HepG2 (cell line): Measurements from ENCODE around the gene TMPO. TPM values are rescaled to one million over a fixed set of nuclear protein-coding genes. Genes with fewer than 3 reads are reported as not detected.

Experiments used
- ATAC-seq: fragments of 200-7000 bp; cut with Tn5 transposase; 3 replicates; pipeline ENCODE4 v1.9.1; 2020; ENCODE audit warnings: mild to moderate bottlenecking, moderate library complexity
- Bru-seq: library from RNA; stranded (reverse); fragments of 400-500 nt; gene quantifications from one replicate; lab custom pipeline; 2021; lab: Mats Ljungman, UMichigan
- BruChase-seq, 2 experiments: library from RNA; stranded (reverse); fragments of 400-500 nt; gene quantifications; one replicate each; lab custom pipeline; 2021; lab: Mats Ljungman, UMichigan
- BruUV-seq: library from RNA; stranded (reverse); fragments of 400-500 nt; replicated peaks from 2 replicates; lab custom pipeline; 2021; lab: Mats Ljungman, UMichigan
- CTCF ChIA-PET: fragments of 300-600 bp; formaldehyde crosslinking; extraction: SDS; loops from one replicate; lab custom pipeline; 2021; ENCODE audit warnings: low total read pairs, inconsistent platforms, low intra/inter-chr PET ratio; lab: Yijun Ruan, JAX
- POLR2A ChIA-PET: fragments of 350-600 bp; sonication (Branson Sonifier 250); formaldehyde crosslinking; loops from one replicate; lab custom pipeline; 2020; ENCODE audit warnings: antibody characterized with exemption, inconsistent platforms; lab: Yijun Ruan, JAX
- DNase-seq: peaks from one replicate; pipeline ENCODE4 v3.0.0-alpha.2; 2015; ENCODE audit warnings: low spot score
- FAIRE-seq: peaks from 3 replicates; lab custom pipeline; 2011; peaks lifted over from hg19 to GRCh38; lab: Jason Lieb, UNC
- H2AFZ ChIP-seq: one replicate; pipeline ENCODE4 v1.6.1; 2011; ENCODE audit warnings: low read length, inconsistent platforms
- H3K27ac ChIP-seq: fragments of 300-600 bp; 3 replicates; pipeline ENCODE4 v1.8.0; 2011; ENCODE audit warnings: mixed run types, mild to moderate bottlenecking, mixed read lengths, low read length, inconsistent platforms; ENCODE audit not compliant: insufficient read depth; ENCODE audit errors: extremely low read length
- H3K27me3 ChIP-seq, 2 experiments: fragments of 200-600 bp in 1 of 2; 2 replicates in 1 of 2; 3 replicates in 1 of 2; pipeline versions ENCODE4 v1.6.0 to v1.8.0; 2011; ENCODE audit warnings: low read length in 2 of 2, mild to moderate bottlenecking in 2 of 2, moderate library complexity in 2 of 2, inconsistent platforms in 1 of 2; ENCODE audit not compliant: insufficient read depth in 2 of 2, control insufficient read depth in 1 of 2
- H3K36me3 ChIP-seq, 2 experiments: fragments of 200-600 bp in 1 of 2; replicated peaks in 1 of 2; 2 replicates in 1 of 2; 3 replicates in 1 of 2; pipeline versions ENCODE4 v1.5.1 to v1.8.0; 2011; ENCODE audit warnings: low read length in 2 of 2, inconsistent platforms in 1 of 2; ENCODE audit not compliant: insufficient read depth in 2 of 2, control insufficient read depth in 1 of 2
- H3K4me1 ChIP-seq: 2 replicates; pipeline ENCODE4 v1.5.1; 2012; ENCODE audit warnings: low read length, inconsistent platforms; ENCODE audit not compliant: insufficient read depth
- H3K4me2 ChIP-seq: 2 replicates; pipeline ENCODE4 v1.6.0; 2011; ENCODE audit warnings: low read depth, low read length, inconsistent platforms
- H3K4me3 ChIP-seq, 3 experiments: fragments of 200-600 bp in 1 of 3; sonication (generic), shearing (Covaris generic) in 1 of 3; replicated peaks in 1 of 3; 2 replicates each; pipeline ENCODE4 v1.5.1; 2011 to 2016; ENCODE audit warnings: low read length in 3 of 3, inconsistent platforms in 2 of 3, low read depth in 2 of 3, mild to moderate bottlenecking in 2 of 3, control low read depth in 1 of 3, mixed read lengths in 1 of 3; ENCODE audit not compliant: insufficient read depth in 1 of 3
- H3K79me2 ChIP-seq: one replicate; pipeline ENCODE4 v1.6.1; 2011; ENCODE audit warnings: low read length, inconsistent platforms; ENCODE audit not compliant: insufficient read depth
- H3K9ac ChIP-seq: 2 replicates; pipeline ENCODE4 v1.6.0; 2011; ENCODE audit warnings: mild to moderate bottlenecking, low read depth, low read length, inconsistent platforms; ENCODE audit not compliant: insufficient read depth
- H3K9me3 ChIP-seq: 2 replicates; pipeline ENCODE4 v1.5.1; 2012; ENCODE audit warnings: mild to moderate bottlenecking, low read length
- H4K20me1 ChIP-seq: 2 replicates; pipeline ENCODE4 v1.6.0; 2011; ENCODE audit warnings: inconsistent platforms, mild to moderate bottlenecking, low read length, moderate library complexity; ENCODE audit not compliant: insufficient read depth
- HCFC1 ChIP-seq: fragments of 150-350 bp; IDR thresholded peaks from 2 replicates; pipeline ENCODE4 v1.6.1; 2014; ENCODE audit warnings: low read depth, low read length
- HNRNPH1 ChIP-seq: fragments of 200-400 bp; formaldehyde crosslinking; optimal IDR thresholded peaks from 2 replicates; pipeline ENCODE3; 2017; ENCODE audit warnings: mild to moderate bottlenecking, low read depth, low read length
- PHF21A ChIP-seq: sonication (generic); formaldehyde crosslinking; IDR thresholded peaks from 2 replicates; pipeline ENCODE4 v1.5.0; 2020; ENCODE audit warnings: mild to moderate bottlenecking, missing genetic modification reagents
- ZMYM3 ChIP-seq: sonication (generic); formaldehyde crosslinking; IDR thresholded peaks from 2 replicates; pipeline ENCODE4 v1.5.1; 2020; ENCODE audit warnings: mild to moderate bottlenecking, missing genetic modification reagents
- ZMYM4 ChIP-seq: sonication (generic); formaldehyde crosslinking; IDR thresholded peaks from 2 replicates; pipeline ENCODE4 v1.8.1; 2023; ENCODE audit warnings: mild to moderate bottlenecking, missing genetic modification reagents
- ZNF652 ChIP-seq: IDR thresholded peaks from 2 replicates; pipeline ENCODE4 v1.6.1; 2016; ENCODE audit warnings: low read depth, borderline replicate concordance
- WGBS: methylation state at CpG from one replicate; pipeline ENCODE4 v1.1.6; 2017; ENCODE audit warnings: low lambda C conversion rate; 5-methylcytosine and 5-hydroxymethylcytosine counted together
- in situ Hi-C: cut with HindIII; loops from 2 replicates; pipeline ENCODE4 v1.10.0; 2017; ENCODE audit warnings: low pct_unique_long_range_greater_than_20kb; ENCODE audit not compliant: extremely low pct_ligation_motif_present
- intact Hi-C: fragments of 100-400 bp; cut with micrococcal nuclease; formaldehyde crosslinking; loops from one replicate; pipeline ENCODE4 v1.10.0; 2022; ENCODE audit not compliant: unreplicated experiment
- long read RNA-seq, 2 experiments: library from RNA in 1 of 2; library from polyadenylated mRNA in 1 of 2; stranded (forward) in 1 of 2; unstranded in 1 of 2; transcript quantifications; one replicate each; pipeline ENCODE4 v2.0.0, GENCODE V29; 2019 to 2022
- polyA minus RNA-seq, 3 experiments: library from RNA; depleted of rRNA, polyadenylated mRNA; stranded (reverse); fragments of >200 nt; gene quantifications; 2 replicates each; pipeline ENCODE4 v1.2.3, GENCODE V29; 2011; ENCODE audit warnings: low replicate concordance in 1 of 3
- polyA plus RNA-seq, 8 experiments: library from polyadenylated mRNA; depleted of rRNA in 3 of 8; stranded (reverse) in 7 of 8; unstranded in 1 of 8; fragments of >200 nt; fragmentation: Illumina TruSeq in 4 of 8; extraction: Trizol in 4 of 8; gene quantifications; 2 replicates each; pipeline versions ENCODE4 v1.2.1 to v1.2.3, GENCODE V29; 2011 to 2016; ENCODE audit warnings: low read depth in 4 of 8, missing spikeins in 1 of 8, mixed read lengths in 1 of 8; ENCODE audit not compliant: insufficient read depth in 1 of 8
- total RNA-seq, 5 experiments: library from RNA; depleted of rRNA; stranded (reverse); fragments of >200 nt; fragmentation: Illumina TruSeq; extraction: Trizol; gene quantifications; 2 replicates each; pipeline ENCODE4 v1.2.3, GENCODE V29; 2016; ENCODE audit warnings: low read depth in 1 of 5
- TF ChIP-seq, protein P1 (sequence below), 2 experiments: IDR thresholded peaks; 2 replicates each; pipeline ENCODE4 v1.6.1; 2011 to 2012; ENCODE audit warnings: low read length in 2 of 2, borderline replicate concordance in 1 of 2, low read depth in 1 of 2, mild to moderate bottlenecking in 1 of 2, moderate library complexity in 1 of 2
- TF ChIP-seq, protein P2 (sequence below): sonication (generic); formaldehyde crosslinking; conservative IDR thresholded peaks from 2 replicates; pipeline ENCODE4 v1.8.0; 2022; ENCODE audit warnings: mild to moderate bottlenecking, moderate library complexity, missing genetic modification reagents

The TMPO gene, protein sequence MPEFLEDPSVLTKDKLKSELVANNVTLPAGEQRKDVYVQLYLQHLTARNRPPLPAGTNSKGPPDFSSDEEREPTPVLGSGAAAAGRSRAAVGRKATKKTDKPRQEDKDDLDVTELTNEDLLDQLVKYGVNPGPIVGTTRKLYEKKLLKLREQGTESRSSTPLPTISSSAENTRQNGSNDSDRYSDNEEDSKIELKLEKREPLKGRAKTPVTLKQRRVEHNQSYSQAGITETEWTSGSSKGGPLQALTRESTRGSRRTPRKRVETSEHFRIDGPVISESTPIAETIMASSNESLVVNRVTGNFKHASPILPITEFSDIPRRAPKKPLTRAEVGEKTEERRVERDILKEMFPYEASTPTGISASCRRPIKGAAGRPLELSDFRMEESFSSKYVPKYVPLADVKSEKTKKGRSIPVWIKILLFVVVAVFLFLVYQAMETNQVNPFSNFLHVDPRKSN
- total RNA-seq (2016; rRNA removed; fragmentation: Illumina TruSeq; extraction: Trizol): 167 and 208 TPM in 2 replicates
- total RNA-seq (2016; cell fraction: cytosol; rRNA removed; fragmentation: Illumina TruSeq; extraction: Trizol; ENCODE audit: low read depth): 14.5 and 15.0 TPM in 2 replicates
- total RNA-seq (2016; cell fraction: insoluble cytoplasmic fraction; rRNA removed; fragmentation: Illumina TruSeq; extraction: Trizol): 165 and 208 TPM in 2 replicates
- total RNA-seq (2016; cell fraction: membrane; rRNA removed; fragmentation: Illumina TruSeq; extraction: Trizol): 29.5 and 32.8 TPM in 2 replicates
- 109 and 125 TPM in 2 replicates for total RNA-seq (2016; cell fraction: nucleus; rRNA removed; fragmentation: Illumina TruSeq; extraction: Trizol)
- 17.9 and 24.2 TPM in 2 replicates for polyA plus RNA-seq (2011; rRNA removed)
- polyA plus RNA-seq (2011; cell fraction: cytosol; rRNA removed): 9.4 and 12.7 TPM in 2 replicates
- 12.7 and 16.4 TPM in 2 replicates for polyA plus RNA-seq (2011; cell fraction: nucleus; rRNA removed)
- polyA plus RNA-seq (2012): 21.7 and 34.3 TPM in 2 replicates
- polyA plus RNA-seq (2016; cell fraction: cytosol; fragmentation: Illumina TruSeq; extraction: Trizol; ENCODE audit: low read depth): 3.1 and 3.3 TPM in 2 replicates
- 109 and 116 TPM in 2 replicates for polyA plus RNA-seq (2016; cell fraction: insoluble cytoplasmic fraction; fragmentation: Illumina TruSeq; extraction: Trizol; ENCODE audit: low read depth)
- 13.5 and 13.7 TPM in 2 replicates for polyA plus RNA-seq (2016; cell fraction: membrane; fragmentation: Illumina TruSeq; extraction: Trizol; ENCODE audit: low read depth)
- polyA plus RNA-seq (2016; cell fraction: nucleus; fragmentation: Illumina TruSeq; extraction: Trizol; ENCODE audit: insufficient read depth, low read depth): 89.9 and 97.1 TPM in 2 replicates
- 28.5 and 68.6 TPM in 2 replicates for polyA minus RNA-seq (2011; rRNA and poly(A)+ RNA removed; ENCODE audit: low replicate concordance)
- polyA minus RNA-seq (2011; cell fraction: cytosol; rRNA and poly(A)+ RNA removed): 32.3 and 34.2 TPM in 2 replicates
- polyA minus RNA-seq (2011; cell fraction: nucleus; rRNA and poly(A)+ RNA removed): 85.9 and 91.0 TPM in 2 replicates
- Bru-seq, nascent RNA: percentile 85 among the genes with signal in this experiment
- percentile 91 among the genes with signal in this experiment for BruChase-seq, experiment 1, labeled RNA remaining after a 6-hour chase
- BruChase-seq, experiment 2, labeled RNA remaining after a 2-hour chase: percentile 91 among the genes with signal in this experiment
- long read RNA-seq, experiment 1, full-length matches to known transcripts: 21 of 35 reads
- long read RNA-seq, experiment 1, partial matches to known transcripts: 9 of 35 reads
- long read RNA-seq, experiment 1, other reads (novel, unspliced or antisense): 5 of 35 reads
- long read RNA-seq, experiment 2, full-length matches to known transcripts: 3 of 47 reads
- long read RNA-seq, experiment 2, partial matches to known transcripts: 0 of 47 reads
- long read RNA-seq, experiment 2, other reads (novel, unspliced or antisense): 44 of 47 reads

DNA sequence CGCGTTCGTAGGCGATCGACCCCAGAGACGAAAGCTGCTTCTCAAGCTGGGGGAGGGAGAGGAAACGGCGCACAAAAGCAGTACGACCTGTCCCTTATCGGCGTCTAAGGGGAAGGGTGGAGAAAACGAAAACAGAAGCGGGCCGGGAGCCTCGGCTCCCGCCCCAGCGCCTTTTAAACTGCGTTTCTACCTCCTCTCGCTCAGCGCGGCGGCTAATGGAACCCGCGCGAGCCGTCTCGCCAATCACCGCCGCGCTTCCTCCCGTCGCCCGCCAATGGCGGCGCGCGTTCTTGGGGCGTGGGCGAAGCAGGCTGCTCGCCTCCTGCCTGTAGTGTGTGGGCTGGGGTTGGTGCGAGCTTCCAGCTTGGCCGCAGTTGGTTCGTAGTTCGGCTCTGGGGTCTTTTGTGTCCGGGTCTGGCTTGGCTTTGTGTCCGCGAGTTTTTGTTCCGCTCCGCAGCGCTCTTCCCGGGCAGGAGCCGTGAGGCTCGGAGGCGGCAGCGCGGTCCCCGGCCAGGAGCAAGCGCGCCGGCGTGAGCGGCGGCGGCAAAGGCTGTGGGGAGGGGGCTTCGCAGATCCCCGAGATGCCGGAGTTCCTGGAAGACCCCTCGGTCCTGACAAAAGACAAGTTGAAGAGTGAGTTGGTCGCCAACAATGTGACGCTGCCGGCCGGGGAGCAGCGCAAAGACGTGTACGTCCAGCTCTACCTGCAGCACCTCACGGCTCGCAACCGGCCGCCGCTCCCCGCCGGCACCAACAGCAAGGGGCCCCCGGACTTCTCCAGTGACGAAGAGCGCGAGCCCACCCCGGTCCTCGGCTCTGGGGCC is at the start of gene TMPO:
Gene TMPO (plus strand): TSS at position 304 of the 824 bp plus-strand sequence. CDS start 278 bp downstream, at position 582.
- POLR2A ChIA-PET: interaction anchor here (0.6 to 3.1 kb wide), 8 partner anchors 9 to 129 kb away, joined by 3 to 11 read pairs (median 5); partner anchors contain the start of genes APAF1, IKBIP and SLC25A3
- Histone ChIP-seq H2AFZ (peak within 1 kb of the TSS; percentile 49), H3K27me3 (no peaks in the 10 kb centered on the region; a peak in 1 of 5 replicates), H3K36me3 (no peaks in the 10 kb centered on the region), H3K4me2 (peak within 1 kb of the TSS; percentile 79), H3K79me2 (peaks cover 56% of the 10 kb centered on the region), H3K4me1 (peaks cover 37% of the 10 kb centered on the region), H4K20me1 (peaks cover 18% of the 10 kb centered on the region), H3K4me3 (peak within 1 kb of the TSS; percentile 82 to 94 (median 84)), H3K27ac (peak within 1 kb of the TSS; percentile 99), H3K9me3 (no peaks in the 10 kb centered on the region), H3K9ac (peak within 1 kb of the TSS; percentile 94)
- intact Hi-C loops (loop anchor here (1.0 to 5.0 kb wide), 4 partner anchors 12 to 90 kb away; partner anchors contain the start of gene SLC25A3), in situ Hi-C loops (loop anchor here (5.0 kb wide), 1 partner anchor 93 kb away; no protein-coding TSS in a partner anchor)
- CTCF ChIA-PET: interaction anchor here (2.4 to 3.3 kb wide), 2 partner anchors 24 to 91 kb away, joined by 11 to 21 read pairs; no protein-coding TSS in a partner anchor
- BruUV-seq: no TSS peak
- DNase-seq (peak; percentile 84), FAIRE-seq (no peak), ATAC-seq (peak; percentile 96)
- WGBS: 1% methylated on average over 24 of the region's 88 CpGs
- TF ChIP-seq, protein P1, sequence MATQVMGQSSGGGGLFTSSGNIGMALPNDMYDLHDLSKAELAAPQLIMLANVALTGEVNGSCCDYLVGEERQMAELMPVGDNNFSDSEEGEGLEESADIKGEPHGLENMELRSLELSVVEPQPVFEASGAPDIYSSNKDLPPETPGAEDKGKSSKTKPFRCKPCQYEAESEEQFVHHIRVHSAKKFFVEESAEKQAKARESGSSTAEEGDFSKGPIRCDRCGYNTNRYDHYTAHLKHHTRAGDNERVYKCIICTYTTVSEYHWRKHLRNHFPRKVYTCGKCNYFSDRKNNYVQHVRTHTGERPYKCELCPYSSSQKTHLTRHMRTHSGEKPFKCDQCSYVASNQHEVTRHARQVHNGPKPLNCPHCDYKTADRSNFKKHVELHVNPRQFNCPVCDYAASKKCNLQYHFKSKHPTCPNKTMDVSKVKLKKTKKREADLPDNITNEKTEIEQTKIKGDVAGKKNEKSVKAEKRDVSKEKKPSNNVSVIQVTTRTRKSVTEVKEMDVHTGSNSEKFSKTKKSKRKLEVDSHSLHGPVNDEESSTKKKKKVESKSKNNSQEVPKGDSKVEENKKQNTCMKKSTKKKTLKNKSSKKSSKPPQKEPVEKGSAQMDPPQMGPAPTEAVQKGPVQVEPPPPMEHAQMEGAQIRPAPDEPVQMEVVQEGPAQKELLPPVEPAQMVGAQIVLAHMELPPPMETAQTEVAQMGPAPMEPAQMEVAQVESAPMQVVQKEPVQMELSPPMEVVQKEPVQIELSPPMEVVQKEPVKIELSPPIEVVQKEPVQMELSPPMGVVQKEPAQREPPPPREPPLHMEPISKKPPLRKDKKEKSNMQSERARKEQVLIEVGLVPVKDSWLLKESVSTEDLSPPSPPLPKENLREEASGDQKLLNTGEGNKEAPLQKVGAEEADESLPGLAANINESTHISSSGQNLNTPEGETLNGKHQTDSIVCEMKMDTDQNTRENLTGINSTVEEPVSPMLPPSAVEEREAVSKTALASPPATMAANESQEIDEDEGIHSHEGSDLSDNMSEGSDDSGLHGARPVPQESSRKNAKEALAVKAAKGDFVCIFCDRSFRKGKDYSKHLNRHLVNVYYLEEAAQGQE (IDR thresholded peaks at IDR 0.05; ENCODE audit: borderline replicate concordance in 1 of 2, low read depth in 1 of 2, low read length in 2 of 2): peak in 1 of 2 experiments; percentile 63; a peak in 1 of 4 replicates
- TF ChIP-seq HNRNPH1: no peak
- TF ChIP-seq ZMYM3 (CRISPR knock-in tag): peak; percentile 52
- TF ChIP-seq, protein P2, sequence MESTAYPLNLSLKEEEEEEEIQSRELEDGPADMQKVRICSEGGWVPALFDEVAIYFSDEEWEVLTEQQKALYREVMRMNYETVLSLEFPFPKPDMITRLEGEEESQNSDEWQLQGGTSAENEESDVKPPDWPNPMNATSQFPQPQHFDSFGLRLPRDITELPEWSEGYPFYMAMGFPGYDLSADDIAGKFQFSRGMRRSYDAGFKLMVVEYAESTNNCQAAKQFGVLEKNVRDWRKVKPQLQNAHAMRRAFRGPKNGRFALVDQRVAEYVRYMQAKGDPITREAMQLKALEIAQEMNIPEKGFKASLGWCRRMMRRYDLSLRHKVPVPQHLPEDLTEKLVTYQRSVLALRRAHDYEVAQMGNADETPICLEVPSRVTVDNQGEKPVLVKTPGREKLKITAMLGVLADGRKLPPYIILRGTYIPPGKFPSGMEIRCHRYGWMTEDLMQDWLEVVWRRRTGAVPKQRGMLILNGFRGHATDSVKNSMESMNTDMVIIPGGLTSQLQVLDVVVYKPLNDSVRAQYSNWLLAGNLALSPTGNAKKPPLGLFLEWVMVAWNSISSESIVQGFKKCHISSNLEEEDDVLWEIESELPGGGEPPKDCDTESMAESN (CRISPR knock-in tag): 0 out of 2 replicates have a peak, but pooled peaks have one; percentile 68
- no peak for TF ChIP-seq ZNF652 (CRISPR knock-in tag)
- no peak for TF ChIP-seq HCFC1
- peak; percentile 73 for TF ChIP-seq ZMYM4 (CRISPR knock-in tag)
- TF ChIP-seq PHF21A: no peak; the same call in 1 of the 2 replicates
